Panc1 (cell line): Measurements from ENCODE around the gene CARD16. TPM values are rescaled to one million over a fixed set of nuclear protein-coding genes. Genes with fewer than 3 reads are reported as not detected.
"Not testable (repeated sequence)": the region's sequence is repeated elsewhere in the genome, so short reads cannot be mapped to it uniquely, and the experiment has no call there.

Experiments
- ATAC-seq: fragments of 200-7000 bp; cut with Tn5 transposase; 2 replicates; pipeline ENCODE4 v1.9.1; 2020; ENCODE audit warnings: mild to moderate bottlenecking, moderate library complexity
- BruUV-seq: library from RNA; stranded (reverse); fragments of 400-500 nt; replicated peaks from 2 replicates; lab custom pipeline; 2021; lab: Mats Ljungman, UMichigan
- CTCF ChIA-PET: fragments of 300-600 bp; sonication (Branson Sonifier 250); formaldehyde crosslinking; loops from one replicate; lab custom pipeline; 2022; ENCODE audit warnings: antibody characterized with exemption; lab: Charles Lee
- POLR2A ChIA-PET: fragments of 300-600 bp; sonication (Branson Sonifier 250); formaldehyde crosslinking; loops from one replicate; lab custom pipeline; 2022; ENCODE audit warnings: antibody characterized with exemption; lab: Charles Lee
- DNase-seq: peaks from one replicate; pipeline ENCODE4 v3.0.0-alpha.2; 2010; ENCODE audit warnings: low read depth, low spot score
- H3K27ac ChIP-seq: 2 replicates; pipeline ENCODE4 v1.5.1; 2011; ENCODE audit warnings: mild to moderate bottlenecking, low read length, inconsistent platforms
- H3K27me3 ChIP-seq: fragments of 200-500 bp; sonication (Bioruptor generic); 2 replicates; pipeline ENCODE4 v1.6.0; 2014; ENCODE audit warnings: low read length, inconsistent platforms; ENCODE audit not compliant: control insufficient read depth, insufficient read depth
- H3K36me3 ChIP-seq: fragments of 200-500 bp; sonication (Bioruptor generic); 2 replicates; pipeline ENCODE4 v1.5.1; 2014; ENCODE audit warnings: inconsistent platforms, mild to moderate bottlenecking, low read length, moderate library complexity; ENCODE audit not compliant: control insufficient read depth, insufficient read depth
- H3K4me1 ChIP-seq: 2 replicates; pipeline ENCODE4 v1.5.1; 2011; ENCODE audit warnings: inconsistent platforms, mild to moderate bottlenecking, low read length, moderate library complexity; ENCODE audit not compliant: control insufficient read depth, insufficient read depth
- H3K4me3 ChIP-seq, 2 experiments: 2 replicates each; pipeline ENCODE4 v1.5.1; 2011 to 2012; ENCODE audit warnings: low read depth in 2 of 2, low read length in 2 of 2, mild to moderate bottlenecking in 2 of 2, inconsistent platforms in 1 of 2, moderate library complexity in 1 of 2
- H3K9me3 ChIP-seq: fragments of 200-500 bp; sonication (Bioruptor generic); 2 replicates; pipeline ENCODE4 v1.5.1; 2014; ENCODE audit warnings: low read depth, mild to moderate bottlenecking, inconsistent platforms, low read length, moderate library complexity; ENCODE audit not compliant: control insufficient read depth, insufficient read depth
- POLR2AphosphoS5 ChIP-seq: IDR thresholded peaks from 2 replicates; pipeline ENCODE4 v1.6.1; 2012; ENCODE audit warnings: mild to moderate bottlenecking, low read depth, low read length, moderate library complexity
- SIN3A ChIP-seq: IDR thresholded peaks from 2 replicates; pipeline ENCODE4 v1.6.1; 2012; ENCODE audit warnings: low read depth, mild to moderate bottlenecking, low read length, moderate library complexity, borderline replicate concordance; ENCODE audit not compliant: insufficient read depth
- TCF7L2 ChIP-seq: IDR thresholded peaks from 2 replicates; pipeline ENCODE4 v1.6.1; 2011; ENCODE audit warnings: mild to moderate bottlenecking, low read depth, low read length, inconsistent platforms
- in situ Hi-C: cut with HindIII; loops from 2 replicates; pipeline ENCODE4 v1.10.0; 2016; ENCODE audit warnings: low sequenced_read_pairs, low pct_unique_long_range_greater_than_20kb
- intact Hi-C: fragments of 100-400 bp; cut with micrococcal nuclease; formaldehyde crosslinking; loops from one replicate; pipeline ENCODE4 v1.10.0; 2022; ENCODE audit not compliant: unreplicated experiment
- total RNA-seq: library from RNA; stranded (reverse); gene quantifications from one replicate; pipeline ENCODE4 v1.2.1, GENCODE V29; 2021; ENCODE audit not compliant: unreplicated experiment
- TF ChIP-seq, protein P1 (sequence below): fragments of 450-650 bp; IDR thresholded peaks from 2 replicates; pipeline ENCODE4 v1.5.1; 2017; ENCODE audit warnings: mild to moderate bottlenecking
- TF ChIP-seq, protein P2 (sequence below), 2 experiments: IDR thresholded peaks; 2 replicates each; pipeline ENCODE4 v1.6.1; 2011 to 2012; ENCODE audit warnings: low read depth in 2 of 2, control low read depth in 1 of 2, low read length in 1 of 2, mild to moderate bottlenecking in 1 of 2, moderate library complexity in 1 of 2; ENCODE audit not compliant: insufficient read depth in 1 of 2

CARD16 gene
- total RNA-seq, 1 experiment from 2014 or later = not detected

DNA sequence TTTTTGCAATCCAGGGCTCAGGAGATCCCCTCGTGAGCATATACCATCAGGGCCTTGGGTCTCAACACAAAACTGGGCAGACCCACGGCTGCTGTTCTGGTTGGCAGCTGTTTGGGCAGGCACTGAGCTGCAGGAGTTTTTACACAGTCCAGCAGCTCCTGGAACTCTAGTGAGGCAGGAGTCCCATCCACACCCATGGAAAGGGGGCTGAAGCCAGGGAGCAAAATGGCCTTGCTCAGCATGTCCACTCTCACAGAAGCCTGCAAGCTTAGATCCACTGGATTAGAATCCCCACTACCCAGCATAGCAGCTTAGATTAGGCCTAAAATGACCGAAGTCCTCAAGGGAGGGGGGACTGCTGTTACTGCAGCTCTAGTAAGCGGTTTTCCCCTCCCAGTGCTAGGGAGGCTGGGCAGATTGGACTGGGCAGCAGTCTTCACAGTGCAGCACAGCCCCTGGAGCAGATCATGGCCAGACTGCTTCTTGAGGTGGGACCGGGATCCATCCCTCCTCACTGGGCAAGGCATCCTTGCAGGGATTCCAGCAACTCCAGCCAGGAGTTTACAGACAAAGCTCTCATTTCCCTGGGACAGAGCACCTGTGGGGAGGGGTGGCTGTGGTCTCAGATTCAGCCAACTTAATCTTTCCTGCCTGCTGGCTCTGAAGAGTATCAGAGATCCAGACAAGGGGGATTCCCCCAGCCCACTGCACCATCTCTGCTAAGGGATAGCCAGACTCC lies 36.4 kb upstream of the CARD16 start:
- H3K4me3 ChIP-seq = no peak overlapping the region
- no peaks in the 10 kb centered on the region for H3K4me1 ChIP-seq
- in situ Hi-C loops = no loop called here
- TF ChIP-seq TCF7L2 = no peak
- TF ChIP-seq POLR2AphosphoS5 = no peak
- TF ChIP-seq, protein P1, sequence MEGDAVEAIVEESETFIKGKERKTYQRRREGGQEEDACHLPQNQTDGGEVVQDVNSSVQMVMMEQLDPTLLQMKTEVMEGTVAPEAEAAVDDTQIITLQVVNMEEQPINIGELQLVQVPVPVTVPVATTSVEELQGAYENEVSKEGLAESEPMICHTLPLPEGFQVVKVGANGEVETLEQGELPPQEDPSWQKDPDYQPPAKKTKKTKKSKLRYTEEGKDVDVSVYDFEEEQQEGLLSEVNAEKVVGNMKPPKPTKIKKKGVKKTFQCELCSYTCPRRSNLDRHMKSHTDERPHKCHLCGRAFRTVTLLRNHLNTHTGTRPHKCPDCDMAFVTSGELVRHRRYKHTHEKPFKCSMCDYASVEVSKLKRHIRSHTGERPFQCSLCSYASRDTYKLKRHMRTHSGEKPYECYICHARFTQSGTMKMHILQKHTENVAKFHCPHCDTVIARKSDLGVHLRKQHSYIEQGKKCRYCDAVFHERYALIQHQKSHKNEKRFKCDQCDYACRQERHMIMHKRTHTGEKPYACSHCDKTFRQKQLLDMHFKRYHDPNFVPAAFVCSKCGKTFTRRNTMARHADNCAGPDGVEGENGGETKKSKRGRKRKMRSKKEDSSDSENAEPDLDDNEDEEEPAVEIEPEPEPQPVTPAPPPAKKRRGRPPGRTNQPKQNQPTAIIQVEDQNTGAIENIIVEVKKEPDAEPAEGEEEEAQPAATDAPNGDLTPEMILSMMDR = no peak
- no peak for TF ChIP-seq SIN3A
- TF ChIP-seq, protein P2, sequence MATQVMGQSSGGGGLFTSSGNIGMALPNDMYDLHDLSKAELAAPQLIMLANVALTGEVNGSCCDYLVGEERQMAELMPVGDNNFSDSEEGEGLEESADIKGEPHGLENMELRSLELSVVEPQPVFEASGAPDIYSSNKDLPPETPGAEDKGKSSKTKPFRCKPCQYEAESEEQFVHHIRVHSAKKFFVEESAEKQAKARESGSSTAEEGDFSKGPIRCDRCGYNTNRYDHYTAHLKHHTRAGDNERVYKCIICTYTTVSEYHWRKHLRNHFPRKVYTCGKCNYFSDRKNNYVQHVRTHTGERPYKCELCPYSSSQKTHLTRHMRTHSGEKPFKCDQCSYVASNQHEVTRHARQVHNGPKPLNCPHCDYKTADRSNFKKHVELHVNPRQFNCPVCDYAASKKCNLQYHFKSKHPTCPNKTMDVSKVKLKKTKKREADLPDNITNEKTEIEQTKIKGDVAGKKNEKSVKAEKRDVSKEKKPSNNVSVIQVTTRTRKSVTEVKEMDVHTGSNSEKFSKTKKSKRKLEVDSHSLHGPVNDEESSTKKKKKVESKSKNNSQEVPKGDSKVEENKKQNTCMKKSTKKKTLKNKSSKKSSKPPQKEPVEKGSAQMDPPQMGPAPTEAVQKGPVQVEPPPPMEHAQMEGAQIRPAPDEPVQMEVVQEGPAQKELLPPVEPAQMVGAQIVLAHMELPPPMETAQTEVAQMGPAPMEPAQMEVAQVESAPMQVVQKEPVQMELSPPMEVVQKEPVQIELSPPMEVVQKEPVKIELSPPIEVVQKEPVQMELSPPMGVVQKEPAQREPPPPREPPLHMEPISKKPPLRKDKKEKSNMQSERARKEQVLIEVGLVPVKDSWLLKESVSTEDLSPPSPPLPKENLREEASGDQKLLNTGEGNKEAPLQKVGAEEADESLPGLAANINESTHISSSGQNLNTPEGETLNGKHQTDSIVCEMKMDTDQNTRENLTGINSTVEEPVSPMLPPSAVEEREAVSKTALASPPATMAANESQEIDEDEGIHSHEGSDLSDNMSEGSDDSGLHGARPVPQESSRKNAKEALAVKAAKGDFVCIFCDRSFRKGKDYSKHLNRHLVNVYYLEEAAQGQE (IDR thresholded peaks at IDR 0.05; ENCODE audit: insufficient read depth in 1 of 2, low read depth in 2 of 2, low read length in 1 of 2) = no peak
- ChIA-PET CTCF (no interaction called here), POLR2A (no interaction called here)
- H3K9me3 ChIP-seq = no peaks in the 10 kb centered on the region
- DNase-seq = no peak
- H3K27ac ChIP-seq = no peak overlapping the region
- H3K36me3 ChIP-seq = no peaks in the 10 kb centered on the region
- H3K27me3 ChIP-seq = no peaks in the 10 kb centered on the region
- BruUV-seq = no TSS peak
- ATAC-seq = no peak
- intact Hi-C loops = no loop called here

DNA sequence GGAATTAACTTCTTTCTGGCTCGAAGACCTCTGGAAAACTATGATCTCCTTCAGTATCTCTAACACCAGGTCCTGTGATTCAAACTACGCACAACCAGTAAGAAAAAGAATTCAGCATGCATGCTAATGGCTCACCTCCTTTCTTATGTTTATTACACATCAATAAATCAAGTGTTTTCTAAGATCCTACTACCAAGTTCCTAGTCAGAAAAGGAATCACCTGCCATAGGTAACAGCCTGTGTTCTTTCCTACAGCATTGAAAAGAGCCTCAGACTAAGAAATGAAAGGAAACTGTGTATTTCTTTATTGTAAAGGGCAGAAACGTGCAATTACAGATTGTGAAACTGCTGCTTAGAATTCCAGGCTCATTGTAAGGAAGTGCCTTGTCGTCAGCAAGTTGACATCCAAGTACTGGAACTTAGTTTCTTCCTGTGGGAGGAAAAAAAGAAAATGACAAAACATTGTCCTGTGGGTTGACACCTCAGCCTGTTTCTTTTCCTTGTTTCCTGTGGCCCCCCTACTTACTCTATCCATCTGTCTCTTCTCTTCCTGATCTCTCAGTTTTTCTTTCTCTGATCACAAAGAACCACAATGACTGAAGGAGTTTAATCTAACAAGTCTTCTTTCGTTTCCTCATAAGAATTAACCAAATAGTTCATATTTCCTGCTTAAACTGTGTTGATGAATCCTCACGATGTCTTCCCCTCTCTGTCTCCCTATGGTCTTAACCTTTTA lies 35.2 kb upstream of the CARD16 start:
- intact Hi-C loops, CTCF ChIA-PET, BruUV-seq, H3K9me3 ChIP-seq, DNase-seq, H3K4me3 ChIP-seq, H3K4me1 ChIP-seq, ATAC-seq, H3K27ac ChIP-seq, H3K36me3 ChIP-seq, POLR2A ChIA-PET, in situ Hi-C loops, H3K27me3 ChIP-seq: not testable (repeated sequence)

DNA sequence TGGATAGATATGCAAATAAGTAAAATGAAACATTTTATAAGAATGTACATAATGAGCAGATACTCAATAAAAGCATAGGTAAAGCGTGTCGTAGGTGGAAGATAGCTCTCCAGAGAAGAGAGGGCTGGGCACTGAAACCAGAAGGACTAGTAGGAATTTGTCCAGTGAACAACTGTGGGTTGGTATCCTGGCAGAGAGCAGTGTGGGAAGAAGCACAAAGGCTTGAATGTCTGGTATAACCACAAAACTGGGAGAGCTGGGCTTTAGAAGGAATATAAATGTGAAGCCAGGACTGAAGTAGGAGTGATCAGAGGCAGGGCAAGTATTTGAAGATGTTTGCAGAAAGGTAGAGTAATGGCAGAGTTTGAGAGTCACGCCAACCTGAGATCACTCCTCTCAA lies 33.1 kb upstream of the CARD16 start:
- Histone ChIP-seq H3K9me3 (no peaks in the 10 kb centered on the region), H3K4me3 (no peak overlapping the region), H3K27me3 (no peaks in the 10 kb centered on the region), H3K4me1 (no peaks in the 10 kb centered on the region), H3K36me3 (no peaks in the 10 kb centered on the region; the same call in 1 of the 2 replicates), H3K27ac (no peak overlapping the region)
- no TSS peak for BruUV-seq
- ATAC-seq (no peak), DNase-seq (no peak)
- intact Hi-C loops (no loop called here), in situ Hi-C loops (no loop called here)
- TF ChIP-seq TCF7L2 (no peak), POLR2AphosphoS5 (no peak), SIN3A (no peak)
- TF ChIP-seq, protein P1 = no peak
- TF ChIP-seq, protein P2 (IDR thresholded peaks at IDR 0.05; ENCODE audit: insufficient read depth in 1 of 2, low read depth in 2 of 2, low read length in 1 of 2) = no peak
- CTCF ChIA-PET = interaction anchor here (0.7 kb wide), 1 partner anchor 18 kb away, joined by 9 read pairs; no protein-coding TSS in a partner anchor
- POLR2A ChIA-PET = interaction anchor here (0.6 kb wide), 1 partner anchor 488 kb away, joined by 9 read pairs; no protein-coding TSS in a partner anchor
